Measurements from ENCODE around the gene KCTD6.
"Not testable (repeated sequence)": the region's sequence is repeated elsewhere in the genome, so short reads cannot be mapped to it uniquely, and the experiment has no call there.

The KCTD6 gene

GRCh38 chr3:58521336-58521670 is 29.4 kb downstream of the KCTD6 start:
- Histone ChIP-seq H3K27me3 (no peaks in the 10 kb centered on the region), H3K9me3 (no peaks in the 10 kb centered on the region), H3K4me3 (ENCODE audit: low read depth in 1 of 2, low read length in 1 of 2) (no peak overlapping the region), H3K4me1 (ENCODE audit: control insufficient read depth in 1 of 2, insufficient read depth in 1 of 2, low read depth in 1 of 2, low read length in 1 of 2) (no peaks in the 10 kb centered on the region), H3K27ac (no peak overlapping the region), H3K36me3 (no peaks in the 10 kb centered on the region)
- TF ChIP-seq CTCF (IDR thresholded peaks at IDR 0.05) = no peak

- H3K27me3 ChIP-seq = no peaks in the 10 kb centered on the region
- no peaks in the 10 kb centered on the region for H3K9me3 ChIP-seq
- H3K4me1 ChIP-seq (ENCODE audit: control insufficient read depth in 1 of 2, insufficient read depth in 1 of 2, low read depth in 1 of 2, low read length in 1 of 2) = no peaks in the 10 kb centered on the region
- H3K4me3 ChIP-seq (ENCODE audit: low read depth in 1 of 2, low read length in 1 of 2) = no peak overlapping the region
- no peak overlapping the region for H3K27ac ChIP-seq
- no peak for TF ChIP-seq CTCF (IDR thresholded peaks at IDR 0.05)
- H3K36me3 ChIP-seq = no peaks in the 10 kb centered on the region
These were observed 30.2 kb downstream of the KCTD6 start for GRCh38 chr3:58521917-58522631.

GRCh38 chr3:58522759-58523425 is 31.0 kb downstream of the KCTD6 start:
- no peaks in the 10 kb centered on the region for H3K27me3 ChIP-seq
- H3K4me1 ChIP-seq (ENCODE audit: control insufficient read depth in 1 of 2, insufficient read depth in 1 of 2, low read depth in 1 of 2, low read length in 1 of 2) = no peaks in the 10 kb centered on the region
- no peak overlapping the region for H3K27ac ChIP-seq
- no peak overlapping the region for H3K4me3 ChIP-seq (ENCODE audit: low read depth in 1 of 2, low read length in 1 of 2)
- no peak for TF ChIP-seq CTCF (IDR thresholded peaks at IDR 0.05)
- H3K9me3 ChIP-seq = no peaks in the 10 kb centered on the region
- no peaks in the 10 kb centered on the region for H3K36me3 ChIP-seq

- H3K27ac ChIP-seq = no peak overlapping the region
- no peaks in the 10 kb centered on the region for H3K4me1 ChIP-seq (ENCODE audit: control insufficient read depth in 1 of 2, insufficient read depth in 1 of 2, low read depth in 1 of 2, low read length in 1 of 2)
- H3K27me3 ChIP-seq = no peaks in the 10 kb centered on the region
- no peak overlapping the region for H3K4me3 ChIP-seq (ENCODE audit: low read depth in 1 of 2, low read length in 1 of 2)
- no peaks in the 10 kb centered on the region for H3K9me3 ChIP-seq
- TF ChIP-seq CTCF (IDR thresholded peaks at IDR 0.05) = no peak
- no peaks in the 10 kb centered on the region for H3K36me3 ChIP-seq
These were observed 32.5 kb downstream of the KCTD6 start for GRCh38 chr3:58524326-58524888.

GRCh38 chr3:58526515-58526957 is 34.6 kb downstream of the KCTD6 start:
- Histone ChIP-seq H3K27me3 (no peaks in the 10 kb centered on the region), H3K27ac (no peak overlapping the region), H3K9me3 (no peaks in the 10 kb centered on the region), H3K36me3 (no peaks in the 10 kb centered on the region), H3K4me3 (ENCODE audit: low read depth in 1 of 2, low read length in 1 of 2) (no peak overlapping the region), H3K4me1 (ENCODE audit: control insufficient read depth in 1 of 2, insufficient read depth in 1 of 2, low read depth in 1 of 2, low read length in 1 of 2) (no peaks in the 10 kb centered on the region)
- no peak for TF ChIP-seq CTCF (IDR thresholded peaks at IDR 0.05)

- H3K9me3 ChIP-seq; H3K4me1 ChIP-seq (ENCODE audit: control insufficient read depth in 1 of 2, insufficient read depth in 1 of 2, low read depth in 1 of 2, low read length in 1 of 2); H3K36me3 ChIP-seq; H3K4me3 ChIP-seq (ENCODE audit: low read depth in 1 of 2, low read length in 1 of 2); H3K27ac ChIP-seq; H3K27me3 ChIP-seq: not testable (repeated sequence)
These were observed 35.5 kb downstream of the KCTD6 start for GRCh38 chr3:58527440-58527839.

Measured in neutrophil (primary cell).